SK-MEL-5 (cell line): ENCODE results near the gene HTRA3. TPM values are rescaled to one million over a fixed set of nuclear protein-coding genes. Genes with fewer than 3 reads are reported as not detected.

Experiments
- DNase-seq: peaks from one replicate; pipeline ENCODE4 v3.0.0-alpha.2; 2016; ENCODE audit warnings: low read depth, low spot score
- in situ Hi-C: cut with HindIII; loops from 2 replicates; pipeline ENCODE4 v1.10.0; 2016; ENCODE audit warnings: low sequenced_read_pairs, high pct_unique_total_duplicates, low pct_unique_long_range_greater_than_20kb
- total RNA-seq: library from RNA; depleted of rRNA; stranded (reverse); fragments of >200 nt; shearing (Covaris generic); gene quantifications from 2 replicates; pipeline ENCODE4 v1.2.3, GENCODE V29; 2014

The HTRA3 gene
- total RNA-seq, 1 experiment from 2014 or later, result not detected

DNA sequence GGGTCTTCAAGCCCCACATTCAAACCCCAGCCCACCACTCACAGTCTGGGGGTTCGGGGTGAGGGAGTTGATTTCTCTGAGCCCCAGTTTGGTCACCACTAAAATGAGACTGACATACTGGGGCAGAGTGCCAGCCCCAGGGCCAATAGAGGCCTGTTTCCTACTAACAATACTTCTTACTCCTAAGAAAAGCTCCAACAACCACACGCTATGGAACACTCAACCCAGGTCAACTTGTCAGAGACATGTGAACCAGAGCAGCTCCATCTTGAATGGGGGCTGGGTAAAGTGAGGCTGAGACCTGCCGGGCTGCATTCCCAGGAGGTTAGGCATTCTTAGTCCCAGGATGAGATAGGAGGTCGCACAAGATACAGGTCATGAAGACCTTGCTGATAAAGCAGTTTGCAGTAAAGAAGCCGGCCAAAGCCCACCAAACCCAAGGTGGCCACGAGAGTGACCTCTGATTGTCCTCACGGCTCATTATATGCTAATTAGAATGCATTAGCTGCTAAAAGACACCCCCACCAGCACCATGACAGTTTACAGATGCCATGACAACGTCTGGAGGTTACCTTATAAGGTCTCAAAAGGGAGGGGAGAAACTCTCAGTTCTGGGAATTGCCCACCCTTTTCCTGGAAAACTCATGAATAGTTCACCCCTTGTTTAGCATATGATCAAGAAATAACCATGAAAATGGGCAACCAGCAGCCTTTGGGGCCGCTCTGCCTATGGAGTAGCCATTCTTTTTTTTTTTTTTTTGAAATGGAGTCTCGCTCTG lies 26.6 kb upstream of the HTRA3 start:
- DNase-seq, result no peak
- in situ Hi-C loops, result no loop called here

DNA sequence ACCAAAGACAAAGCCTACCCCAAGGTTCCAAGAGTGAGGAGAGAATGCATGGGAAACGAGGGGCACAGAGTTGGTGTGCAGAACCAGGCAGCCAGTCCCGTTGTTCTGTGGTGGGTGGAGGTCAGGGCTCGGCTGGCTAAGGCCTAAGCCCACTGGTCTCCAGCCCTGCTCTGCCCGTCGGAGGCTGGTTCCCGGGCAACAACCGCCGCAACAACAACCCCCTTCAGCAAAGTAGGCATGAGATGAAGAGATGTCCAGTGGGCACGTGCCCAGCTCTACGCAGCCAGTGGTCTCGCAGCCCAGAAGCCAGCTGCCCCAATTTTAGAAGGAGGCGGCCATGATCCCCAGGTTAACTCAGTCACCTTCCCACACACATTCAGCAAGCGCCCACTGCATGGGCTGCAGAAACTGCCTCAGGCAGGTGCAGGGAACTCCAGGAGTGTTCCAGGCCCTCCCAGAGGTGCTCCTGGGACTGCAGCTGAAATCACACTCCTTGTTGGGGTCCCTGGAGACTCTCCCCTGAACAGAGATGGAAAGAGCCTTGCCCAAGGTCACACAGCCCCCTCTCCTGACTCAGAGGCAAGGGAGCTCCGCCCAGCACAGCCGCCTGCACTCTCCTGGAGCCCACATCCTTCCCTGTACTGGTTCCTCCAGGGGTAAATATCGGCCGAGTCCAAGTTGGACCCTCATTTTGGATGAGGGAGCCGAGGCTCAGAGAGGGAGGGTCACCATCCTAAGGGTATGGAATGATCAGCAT lies 25.4 kb upstream of the HTRA3 start:
- in situ Hi-C loops, result no loop called here
- DNase-seq, result no peak

- in situ Hi-C loops, result no loop called here
- DNase-seq, result no peak
Observed at GRCh38 chr4:8244931-8245460, 24.6 kb upstream of the HTRA3 start.

- DNase-seq, result no peak
- in situ Hi-C loops, result no loop called here
Observed at GRCh38 chr4:8245884-8246833, 23.4 kb upstream of the HTRA3 start.

- in situ Hi-C loops, result no loop called here
- DNase-seq, result no peak
Observed at GRCh38 chr4:8247047-8247930, 22.3 kb upstream of the HTRA3 start.

- no peak for DNase-seq
- in situ Hi-C loops, result no loop called here
Observed at GRCh38 chr4:8248091-8248490, 21.5 kb upstream of the HTRA3 start.

DNA sequence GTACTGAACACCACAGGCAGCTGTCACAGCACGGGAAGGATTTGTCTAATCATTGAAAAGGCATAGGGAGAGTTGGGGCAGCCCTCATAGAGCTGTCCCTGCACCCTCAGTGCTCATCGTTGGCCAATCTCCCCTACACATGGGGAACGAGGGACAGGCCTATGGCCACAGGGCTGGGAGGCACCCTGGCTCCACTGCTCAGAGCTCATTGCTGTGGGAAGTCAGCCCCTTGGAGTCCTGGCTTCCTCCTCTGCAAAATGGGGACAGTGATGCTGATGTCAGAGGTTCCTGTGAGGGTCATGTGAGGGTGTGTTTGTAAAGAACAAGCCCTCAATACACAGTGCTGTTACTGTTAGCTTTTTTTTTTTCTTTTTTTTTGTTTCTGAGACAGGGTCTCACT lies 19.3 kb upstream of the HTRA3 start:
- in situ Hi-C loops, result no loop called here
- peak; percentile 68 for DNase-seq

GRCh38 chr4:8250637-8251036 lies 18.9 kb upstream of the HTRA3 start:
- in situ Hi-C loops, result no loop called here
- DNase-seq, result no peak

DNA sequence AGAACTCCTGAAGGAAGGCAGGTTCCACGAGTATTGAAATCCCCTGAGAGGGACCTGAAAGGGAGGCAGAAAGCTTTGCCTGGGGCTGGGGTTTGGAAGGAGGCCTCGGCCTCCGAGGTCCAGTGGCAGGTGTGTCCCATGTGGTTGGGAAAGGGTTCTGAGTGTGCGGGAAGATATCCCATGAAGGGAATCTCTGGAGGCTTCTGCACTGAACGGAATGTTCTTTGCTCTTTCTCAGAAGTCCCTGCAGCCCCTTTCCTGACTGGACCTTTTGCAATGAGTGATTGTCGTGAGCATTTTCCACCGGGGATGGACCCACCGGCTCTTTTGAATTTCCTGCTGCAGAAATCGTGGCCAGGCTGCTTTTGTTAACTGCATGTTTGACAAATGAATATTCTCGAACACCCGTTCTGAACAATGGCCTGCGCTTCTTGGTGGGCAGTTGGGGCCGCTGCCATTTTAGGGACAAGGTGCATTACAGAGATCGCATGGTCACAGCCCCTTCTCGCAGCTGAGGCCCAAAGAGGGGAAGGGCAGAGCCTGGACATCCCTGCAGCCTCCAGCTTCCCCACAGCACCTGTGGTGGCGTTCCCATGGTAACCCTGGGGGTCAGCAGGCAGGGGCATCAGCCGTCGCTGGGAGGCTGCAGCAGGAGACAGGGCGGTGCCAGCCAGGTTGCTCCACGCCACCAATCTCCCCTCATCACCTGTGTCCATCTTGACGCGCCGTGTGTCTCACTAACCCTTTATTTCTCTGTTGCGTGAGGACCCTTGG lies 18.3 kb upstream of the HTRA3 start:
- no peak for DNase-seq
- in situ Hi-C loops, result no loop called here

DNA sequence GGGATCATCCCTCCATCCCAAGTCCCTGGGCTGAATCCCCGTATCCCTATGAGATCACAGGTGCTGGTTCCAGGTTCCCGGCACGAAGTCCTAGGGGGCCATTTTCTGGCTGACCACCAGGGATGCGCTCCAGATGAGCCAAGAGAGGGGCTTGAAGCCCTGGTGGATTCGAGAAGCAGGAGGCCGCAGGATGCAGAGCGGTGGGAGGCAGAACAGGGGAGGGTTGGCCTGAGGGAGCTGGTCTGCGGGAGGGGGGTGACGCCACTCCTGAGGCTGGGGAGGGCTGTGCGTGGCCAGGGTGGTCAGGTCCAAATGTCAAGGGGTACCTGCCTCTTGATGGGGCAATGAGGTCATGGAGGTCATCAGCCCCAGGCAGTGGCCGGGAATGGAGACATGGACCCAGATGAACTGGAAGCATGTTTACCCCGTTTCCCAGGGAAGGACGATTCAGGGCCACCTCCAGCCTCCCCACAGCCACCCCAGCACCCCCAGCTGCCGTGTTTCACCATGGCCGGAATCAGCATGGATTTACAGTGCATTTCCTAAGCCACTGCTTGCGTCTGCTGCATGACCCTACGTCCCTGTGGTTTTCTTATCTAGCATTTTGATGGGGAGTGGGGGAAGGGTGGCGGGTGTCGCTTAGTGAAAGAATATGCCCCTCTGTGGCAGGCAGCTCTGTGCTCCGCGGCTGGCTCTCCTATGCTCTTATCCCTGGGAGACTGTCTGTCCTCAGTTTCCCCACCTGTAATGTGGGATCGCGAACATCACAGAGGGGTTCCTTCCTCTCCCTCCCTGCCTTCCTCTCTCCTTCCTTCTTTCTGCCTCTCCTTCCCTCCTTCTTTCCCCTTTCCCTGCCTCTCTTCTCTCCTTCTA lies 17.0 kb upstream of the HTRA3 start:
- in situ Hi-C loops, result no loop called here
- DNase-seq, result no peak

- in situ Hi-C loops, result no loop called here
Observed at GRCh38 chr4:8254076-8254475, 15.5 kb upstream of the HTRA3 start.

GRCh38 chr4:8255698-8256441 lies 13.7 kb upstream of the HTRA3 start:
- in situ Hi-C loops, result no loop called here
- DNase-seq, result no peak

More at GRCh38 chr4:8254076-8254475, 15.5 kb upstream of the HTRA3 start:
- DNase-seq, result no peak

GRCh38 chr4:8257854-8258253 lies 11.7 kb upstream of the HTRA3 start:
- in situ Hi-C loops, result no loop called here
- peak; percentile 16 for DNase-seq

DNA sequence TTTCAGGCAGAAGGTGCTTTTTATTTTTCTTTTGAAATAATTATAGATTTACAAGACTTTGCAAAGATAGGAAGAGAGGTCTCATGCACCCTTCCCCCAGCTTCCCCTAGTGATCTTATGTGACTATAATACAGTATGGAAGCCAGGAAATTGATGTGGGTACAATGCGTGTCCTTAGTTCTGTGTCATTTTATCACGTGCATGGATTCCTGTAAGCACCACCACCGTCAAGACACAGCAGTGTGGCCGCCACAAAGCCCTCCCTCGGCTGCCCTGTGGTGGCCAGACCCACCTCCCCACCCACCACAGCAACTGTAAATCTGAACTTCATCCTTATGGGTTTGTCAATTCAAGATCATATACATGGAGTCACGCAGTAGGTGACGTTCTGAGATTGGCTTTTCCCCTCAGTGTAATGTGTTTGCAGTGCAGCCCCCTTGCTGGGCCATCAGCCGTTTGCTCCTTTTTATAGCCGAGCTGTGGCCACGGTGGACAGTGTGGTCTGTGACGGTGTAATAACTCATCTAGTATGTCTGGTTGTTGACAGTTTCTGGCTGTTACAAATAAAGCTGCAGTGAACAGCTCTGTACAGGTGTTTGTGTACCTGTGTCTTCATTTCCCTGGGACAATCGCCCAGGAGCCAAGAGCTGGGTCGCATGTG lies 10.9 kb upstream of the HTRA3 start:
- DNase-seq, result no peak
- in situ Hi-C loops, result no loop called here
